Stomach (tissue), 9 donors: ENCODE measurements around the gene NAALADL2. TPM values are rescaled to one million over a fixed set of nuclear protein-coding genes. Genes with fewer than 3 reads are reported as not detected.
"Not testable (repeated sequence)": the region's sequence is repeated elsewhere in the genome, so short reads cannot be mapped to it uniquely, and the experiment has no call there.

Source experiments
- DNase-seq, 2 donors: peaks; one replicate each; pipeline versions ENCODE4 v3.0.0 to v3.0.0-alpha.2; 2013 to 2019
- H3K27ac ChIP-seq, 5 donors: fragments of 200-600 bp in 4 of 5; sonication (generic) in 4 of 5; one replicate each; pipeline ENCODE4 v1.5.1; 2013 to 2019; ENCODE audit warnings: mild to moderate bottlenecking in 1 of 5, moderate library complexity in 1 of 5
- H3K27me3 ChIP-seq, 3 donors: fragments of 200-600 bp; sonication (generic); one replicate each; pipeline ENCODE4 v1.5.1; 2017 to 2019; ENCODE audit warnings: mixed run types in 1 of 3
- H3K36me3 ChIP-seq, 4 donors: fragments of 200-600 bp; sonication (generic); 1 replicate in 3 of 4; 2 replicates in 1 of 4; pipeline ENCODE4 v1.5.1; 2016 to 2019
- H3K4me1 ChIP-seq, 4 donors: fragments of 200-600 bp; sonication (generic); one replicate each; pipeline ENCODE4 v1.5.1; 2016 to 2019
- H3K4me3 ChIP-seq, 4 donors: fragments of 200-600 bp; sonication (generic) in 3 of 4; one replicate each; pipeline ENCODE4 v1.5.1; 2016 to 2019; ENCODE audit warnings: mild to moderate bottlenecking in 1 of 4
- H3K9me3 ChIP-seq, 4 donors: fragments of 200-600 bp; sonication (generic); one replicate each; pipeline ENCODE4 v1.5.1; 2016 to 2019
- EP300 ChIP-seq: sonication (generic); formaldehyde crosslinking; IDR thresholded peaks from one replicate; pipeline ENCODE4 v1.6.1; 2017; ENCODE audit warnings: antibody characterized with exemption
- POLR2A ChIP-seq, 4 donors: fragments of 450-650 bp; IDR thresholded peaks; one replicate each; pipeline ENCODE4 v1.6.1; 2016; ENCODE audit warnings: antibody characterized with exemption in 4 of 4, control low read depth in 2 of 4, mild to moderate bottlenecking in 1 of 4, moderate library complexity in 1 of 4
- POLR2AphosphoS5 ChIP-seq, 3 donors: sonication (generic); formaldehyde crosslinking; IDR thresholded peaks; one replicate each; pipeline ENCODE4 v1.6.1; 2016; ENCODE audit warnings: antibody characterized with exemption in 3 of 3
- WGBS, 5 donors: extraction: QIAGEN DNeasy Blood & Tissue Kit in 3 of 5; methylation state at CpG; one replicate each; pipeline versions ENCODE4 v1.1.5 to v1.1.7; 2013 to 2018; 5-methylcytosine and 5-hydroxymethylcytosine counted together
- intact Hi-C: fragments of 100-400 bp; cut with DNase I; formaldehyde crosslinking; loops from one replicate; pipeline ENCODE4 v1.15.1; 2023; ENCODE audit warnings: low total_unique reads
- polyA plus RNA-seq, 3 donors: library from polyadenylated mRNA; stranded (reverse); fragments of 200-250 nt; gene quantifications; one replicate each; pipeline ENCODE4 v1.2.3, GENCODE V29; 2013
- total RNA-seq, 5 donors: library from RNA; depleted of rRNA; stranded (reverse); fragments of >200 nt; gene quantifications; one replicate each; pipeline versions ENCODE4 v1.1.0 to v1.2.3, GENCODE V29; 2014 to 2016
- TF ChIP-seq, protein P1 (sequence below), 7 experiments: fragments of 450-650 bp in 4 of 7; fragments of 200-600 bp in 3 of 7; sonication (generic) in 3 of 7; IDR thresholded peaks; one replicate each; pipeline ENCODE4 v1.5.1; 2016 to 2019; ENCODE audit warnings: antibody characterized with exemption in 7 of 7, control low read depth in 2 of 7, mild to moderate bottlenecking in 1 of 7
- donor health status: healthy with polysubstance abuse.
- donor health status: Bipolar disorder and iron deficiency.
- donor health status: healthy.

The NAALADL2 gene
- total and polyA plus RNA-seq, 8 donors = 0.58 to 43.7 (median 5.4) TPM

DNA sequence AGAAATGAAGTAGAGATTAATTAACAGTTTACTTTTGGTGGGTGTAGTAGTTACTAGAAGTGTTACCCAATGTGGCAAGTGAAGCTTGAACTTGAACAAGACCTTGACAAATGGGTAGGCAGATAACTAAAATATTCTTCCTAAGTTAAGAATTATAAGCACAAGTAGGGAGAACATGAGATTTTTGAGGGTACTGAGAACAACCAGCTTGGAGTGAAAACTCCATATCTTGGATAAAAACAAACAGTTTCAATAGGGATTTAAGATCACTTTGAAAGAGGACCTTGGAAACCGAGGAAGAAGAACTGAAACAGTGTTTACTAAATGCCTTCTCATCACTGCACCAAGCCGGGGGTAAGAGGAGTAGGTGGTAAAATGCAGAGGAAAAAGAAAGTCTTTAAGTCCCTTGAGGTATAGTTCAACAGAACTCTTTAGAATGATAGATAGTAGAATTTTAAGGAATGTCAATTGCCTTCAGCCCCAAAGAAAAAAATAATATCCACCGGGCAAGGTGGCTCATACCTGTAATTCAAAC is 496.7 kb downstream of the NAALADL2 start:
- TF ChIP-seq POLR2A (IDR thresholded peaks at IDR 0.05) = no peak
- TF ChIP-seq POLR2AphosphoS5 (IDR thresholded peaks at IDR 0.05) = no peak
- no peak for TF ChIP-seq EP300
- TF ChIP-seq, protein P1, sequence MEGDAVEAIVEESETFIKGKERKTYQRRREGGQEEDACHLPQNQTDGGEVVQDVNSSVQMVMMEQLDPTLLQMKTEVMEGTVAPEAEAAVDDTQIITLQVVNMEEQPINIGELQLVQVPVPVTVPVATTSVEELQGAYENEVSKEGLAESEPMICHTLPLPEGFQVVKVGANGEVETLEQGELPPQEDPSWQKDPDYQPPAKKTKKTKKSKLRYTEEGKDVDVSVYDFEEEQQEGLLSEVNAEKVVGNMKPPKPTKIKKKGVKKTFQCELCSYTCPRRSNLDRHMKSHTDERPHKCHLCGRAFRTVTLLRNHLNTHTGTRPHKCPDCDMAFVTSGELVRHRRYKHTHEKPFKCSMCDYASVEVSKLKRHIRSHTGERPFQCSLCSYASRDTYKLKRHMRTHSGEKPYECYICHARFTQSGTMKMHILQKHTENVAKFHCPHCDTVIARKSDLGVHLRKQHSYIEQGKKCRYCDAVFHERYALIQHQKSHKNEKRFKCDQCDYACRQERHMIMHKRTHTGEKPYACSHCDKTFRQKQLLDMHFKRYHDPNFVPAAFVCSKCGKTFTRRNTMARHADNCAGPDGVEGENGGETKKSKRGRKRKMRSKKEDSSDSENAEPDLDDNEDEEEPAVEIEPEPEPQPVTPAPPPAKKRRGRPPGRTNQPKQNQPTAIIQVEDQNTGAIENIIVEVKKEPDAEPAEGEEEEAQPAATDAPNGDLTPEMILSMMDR (IDR thresholded peaks at IDR 0.05) = no peak
- H3K27ac ChIP-seq = no peak overlapping the region
- DNase-seq = no peak
- no peaks in the 10 kb centered on the region for H3K4me1 ChIP-seq
- no peak overlapping the region for H3K4me3 ChIP-seq
- no peaks in the 10 kb centered on the region for H3K27me3 ChIP-seq
- H3K36me3 ChIP-seq = no peaks in the 10 kb centered on the region
- 84 to 94% (median 92%) methylated on average over 3 of the region's 3 CpGs for WGBS, 5 donors
- H3K9me3 ChIP-seq = no peaks in the 10 kb centered on the region
- intact Hi-C loops = no loop called here

DNA sequence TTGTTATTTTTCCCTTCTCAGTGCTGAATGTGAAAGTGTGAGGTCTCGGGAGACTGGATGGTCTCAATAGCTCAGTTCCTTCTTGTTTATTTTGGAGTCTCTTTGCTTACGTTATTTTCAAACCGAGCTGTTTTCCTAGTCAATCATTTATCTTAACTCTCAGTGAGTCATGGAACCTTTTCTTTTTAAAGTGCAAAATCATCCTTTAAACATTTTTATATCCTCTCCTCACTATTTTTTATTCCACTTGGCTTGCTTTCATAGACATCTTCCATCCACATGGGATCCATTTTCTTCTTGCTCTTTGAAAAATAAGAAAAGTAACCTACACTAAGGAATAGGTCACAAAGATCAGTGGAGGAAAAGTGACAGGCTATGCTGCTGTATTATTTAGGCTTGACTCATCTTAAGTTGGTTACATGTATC is 497.8 kb downstream of the NAALADL2 start:
- no peaks in the 10 kb centered on the region for H3K4me1 ChIP-seq
- TF ChIP-seq POLR2A (IDR thresholded peaks at IDR 0.05) = no peak
- no peak for TF ChIP-seq POLR2AphosphoS5 (IDR thresholded peaks at IDR 0.05)
- no peak for TF ChIP-seq EP300
- TF ChIP-seq, protein P1 (IDR thresholded peaks at IDR 0.05) = no peak
- WGBS, 5 donors = 48 to 68% (median 54%) methylated on average over 3 of the region's 3 CpGs

DNA sequence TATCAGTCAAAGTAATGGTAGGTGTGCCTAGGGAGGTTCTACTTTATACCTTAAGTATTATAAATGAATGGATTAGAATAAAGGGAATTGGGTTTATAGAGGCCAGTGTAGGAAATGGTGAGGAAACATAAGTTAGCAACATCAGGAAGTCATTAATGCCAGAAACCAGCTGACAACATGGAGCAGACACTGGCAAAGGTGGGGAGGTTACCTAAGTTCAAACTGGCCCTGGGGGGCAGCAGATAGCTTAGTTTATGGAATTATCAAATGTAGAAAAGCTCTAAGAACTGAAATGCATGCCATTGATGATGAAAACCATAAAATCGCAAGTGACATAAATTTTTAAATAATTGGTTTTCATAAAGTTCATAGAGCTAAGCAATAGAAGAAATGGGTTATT is 498.6 kb downstream of the NAALADL2 start:
- Histone ChIP-seq H3K4me3 (no peak overlapping the region), H3K4me1 (no peaks in the 10 kb centered on the region), H3K36me3 (no peaks in the 10 kb centered on the region), H3K9me3 (peaks cover 0 to 5% (median 0%) of the 10 kb centered on the region in 4 donors), H3K27me3 (no peaks in the 10 kb centered on the region), H3K27ac (no peak overlapping the region)
- no peak for DNase-seq
- TF ChIP-seq POLR2A (IDR thresholded peaks at IDR 0.05) (no peak), EP300 (no peak), POLR2AphosphoS5 (IDR thresholded peaks at IDR 0.05) (no peak)
- TF ChIP-seq, protein P1 (IDR thresholded peaks at IDR 0.05) = no peak
- 87 to 100% (median 90%) methylated on average over 1 of the region's 1 CpG for WGBS, 5 donors
- intact Hi-C loops = no loop called here

More for the DNA sequence above, 497.8 kb downstream of the NAALADL2 start:
- Histone ChIP-seq H3K4me3 (no peak overlapping the region), H3K27me3 (no peaks in the 10 kb centered on the region), H3K9me3 (no peaks in the 10 kb centered on the region), H3K36me3 (no peaks in the 10 kb centered on the region), H3K27ac (no peak overlapping the region)
- intact Hi-C loops = no loop called here
- no peak for DNase-seq

DNA sequence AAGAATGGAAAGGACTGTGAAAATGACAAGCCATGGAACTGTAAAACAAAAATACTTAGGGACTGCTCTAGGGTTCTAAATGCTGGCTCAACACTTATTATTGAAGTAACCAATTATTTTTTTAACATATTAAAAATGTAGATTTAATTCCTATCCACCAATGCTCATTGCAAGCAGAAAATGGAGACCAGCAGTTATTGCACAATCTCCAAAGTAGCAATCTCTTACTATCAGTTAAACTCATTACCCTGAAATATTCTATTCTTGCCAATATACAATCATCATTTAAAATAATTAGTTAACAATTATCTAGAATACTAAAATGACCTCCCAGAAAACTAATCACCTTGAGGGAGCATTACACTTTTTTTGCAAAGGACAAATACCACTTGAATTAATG is 499.8 kb downstream of the NAALADL2 start:
- no peak overlapping the region for H3K4me3 ChIP-seq
- no peaks in the 10 kb centered on the region for H3K36me3 ChIP-seq
- H3K27me3 ChIP-seq = no peaks in the 10 kb centered on the region
- no peaks in the 10 kb centered on the region for H3K4me1 ChIP-seq
- intact Hi-C loops = no loop called here
- no peak for DNase-seq
- peaks cover 0 to 5% (median 0%) of the 10 kb centered on the region in 4 donors for H3K9me3 ChIP-seq
- H3K27ac ChIP-seq = no peak overlapping the region
- no peak for TF ChIP-seq POLR2AphosphoS5 (IDR thresholded peaks at IDR 0.05)
- no peak for TF ChIP-seq POLR2A (IDR thresholded peaks at IDR 0.05)
- TF ChIP-seq EP300 = no peak
- TF ChIP-seq, protein P1 (IDR thresholded peaks at IDR 0.05) = no peak

DNA sequence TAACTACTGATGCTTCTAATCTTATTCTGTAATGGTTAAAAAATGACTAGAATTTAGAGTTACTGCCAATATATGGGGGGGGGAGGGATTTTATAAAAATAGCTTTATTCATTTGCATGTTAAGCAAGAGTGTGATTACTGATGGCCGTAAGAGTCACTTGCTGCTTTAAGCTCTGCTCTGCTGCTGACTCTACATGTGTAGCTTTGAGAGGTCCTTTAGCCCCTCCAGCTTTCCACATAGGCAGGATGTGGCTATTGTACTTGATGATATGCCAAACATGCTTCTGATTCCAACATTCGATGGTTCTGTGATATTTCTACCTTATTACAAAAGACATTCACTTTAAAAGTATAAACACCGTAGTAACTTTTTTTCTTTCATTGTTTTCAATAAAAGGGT is 511.3 kb downstream of the NAALADL2 start:
- 39 to 60% (median 53%) methylated on average over 3 of the region's 3 CpGs for WGBS, 5 donors
- H3K9me3 ChIP-seq, H3K27me3 ChIP-seq, H3K4me1 ChIP-seq, DNase-seq, H3K36me3 ChIP-seq, H3K4me3 ChIP-seq, H3K27ac ChIP-seq, intact Hi-C loops: not testable (repeated sequence)

DNA sequence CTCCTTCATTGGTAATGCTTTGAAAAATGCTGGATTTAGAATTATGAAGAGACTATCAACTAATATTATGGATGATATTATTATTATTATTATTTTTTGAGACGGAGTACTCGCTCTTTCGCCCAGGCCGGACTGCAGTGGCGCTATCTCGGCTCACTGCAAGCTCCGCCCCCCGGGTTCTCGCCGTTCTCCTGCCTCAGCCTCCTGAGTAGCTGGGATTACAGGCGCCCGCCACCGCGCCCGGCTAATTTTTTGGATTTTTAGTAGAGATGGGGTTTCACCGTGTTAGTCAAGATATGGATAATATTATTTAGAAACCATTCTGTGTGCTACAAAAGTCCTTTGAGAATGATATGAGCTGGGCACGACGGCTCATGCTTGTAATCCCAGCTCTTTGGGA is 512.1 kb downstream of the NAALADL2 start:
- H3K36me3 ChIP-seq, H3K9me3 ChIP-seq, H3K27ac ChIP-seq, H3K4me3 ChIP-seq, intact Hi-C loops, H3K27me3 ChIP-seq, DNase-seq, H3K4me1 ChIP-seq: not testable (repeated sequence)
- 96 to 98% (median 97%) methylated on average over 18 of the region's 18 CpGs for WGBS, 5 donors
